ENCODE results near the gene EEIG2.
A peak's percentile ranks its signal among the peaks of the same experiment; 100 is the strongest.
"Not testable (repeated sequence)": the region's sequence is repeated elsewhere in the genome, so short reads cannot be mapped to it uniquely, and the experiment has no call there.

EEIG2 gene

DNA sequence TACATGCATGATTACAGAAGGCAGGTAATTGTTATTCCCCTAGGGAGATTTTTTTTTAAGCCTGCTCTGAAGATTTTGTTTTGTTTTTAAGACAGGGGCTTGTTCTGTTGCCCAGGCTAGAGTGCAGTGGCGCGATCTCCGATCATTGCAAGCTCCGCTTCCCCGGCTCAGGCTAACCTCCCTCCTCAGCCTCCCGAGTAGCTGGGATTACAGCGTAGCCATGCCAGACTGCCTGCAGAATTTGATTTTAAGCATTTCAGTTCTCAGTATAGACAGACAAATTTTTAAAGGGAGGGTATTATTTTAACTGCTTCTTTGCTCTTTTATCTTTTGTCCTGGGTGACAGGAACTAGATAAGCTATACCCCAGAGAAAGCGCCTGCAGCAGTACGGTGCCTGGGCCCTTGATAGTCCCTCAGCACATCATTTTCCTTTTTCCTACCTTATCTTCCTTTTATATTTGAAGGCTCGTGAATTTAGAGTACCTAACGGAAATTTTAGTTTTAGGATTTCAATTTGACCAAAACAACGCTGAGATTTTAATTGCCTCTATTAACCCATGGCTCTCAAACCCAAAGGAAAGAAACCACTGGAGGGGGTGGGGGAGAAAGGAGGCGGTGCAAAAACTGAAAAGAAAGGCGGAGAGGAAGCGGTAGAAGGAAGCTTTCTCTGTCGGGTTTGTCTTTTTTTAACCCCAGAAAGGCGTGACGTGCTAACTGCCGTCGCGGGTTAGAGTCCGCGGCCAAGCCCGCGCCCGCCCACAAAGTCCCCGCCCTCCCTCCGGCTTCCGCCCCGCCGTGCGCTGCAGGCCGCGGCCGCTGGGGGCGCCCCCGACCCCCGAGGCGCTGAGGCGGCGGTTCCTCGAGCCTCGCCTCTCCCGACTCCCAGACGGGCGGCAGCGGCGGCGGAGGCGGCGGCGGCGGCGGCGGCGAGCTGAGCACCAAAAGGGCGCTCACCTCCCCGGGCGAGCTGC is at the start of gene EEIG2:
EEIG2 (plus strand) TSS at position 886 of the 972 bp plus-strand sequence. CDS start 329 bp downstream, outside the sequence.
- peak; percentile 87 for DNase-seq (ENCODE audit: low read depth)

DNA sequence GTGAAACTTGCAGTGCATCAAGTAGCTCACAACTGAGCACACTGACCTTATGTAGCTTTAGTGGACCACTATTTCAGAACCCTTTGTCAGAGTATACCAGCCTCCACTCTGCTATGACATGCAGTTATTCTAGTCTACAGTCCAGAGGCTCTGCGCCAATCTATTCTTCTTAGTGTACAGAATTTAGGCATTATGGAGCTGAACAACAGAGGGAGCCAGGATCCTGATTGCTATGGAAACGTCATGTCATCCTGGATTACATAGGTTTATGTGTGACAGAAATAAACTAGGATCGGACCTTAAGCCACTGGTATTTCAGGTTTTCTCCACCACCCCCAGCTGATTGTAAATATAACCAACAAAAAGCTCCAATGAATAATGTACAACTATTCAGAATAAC is 48.1 kb upstream of the EEIG2 start:
- DNase-seq (ENCODE audit: low read depth): no peak

- peak; percentile 51 for DNase-seq (ENCODE audit: low read depth)
These were observed 47.5 kb upstream of the EEIG2 start for GRCh38 chr1:108512239-108513043.

- no peak for DNase-seq (ENCODE audit: low read depth)
These were observed 46.9 kb upstream of the EEIG2 start for GRCh38 chr1:108513044-108513415.

- DNase-seq (ENCODE audit: low read depth): not testable (repeated sequence)
These were observed 46.0 kb upstream of the EEIG2 start for GRCh38 chr1:108513914-108514313.

DNA sequence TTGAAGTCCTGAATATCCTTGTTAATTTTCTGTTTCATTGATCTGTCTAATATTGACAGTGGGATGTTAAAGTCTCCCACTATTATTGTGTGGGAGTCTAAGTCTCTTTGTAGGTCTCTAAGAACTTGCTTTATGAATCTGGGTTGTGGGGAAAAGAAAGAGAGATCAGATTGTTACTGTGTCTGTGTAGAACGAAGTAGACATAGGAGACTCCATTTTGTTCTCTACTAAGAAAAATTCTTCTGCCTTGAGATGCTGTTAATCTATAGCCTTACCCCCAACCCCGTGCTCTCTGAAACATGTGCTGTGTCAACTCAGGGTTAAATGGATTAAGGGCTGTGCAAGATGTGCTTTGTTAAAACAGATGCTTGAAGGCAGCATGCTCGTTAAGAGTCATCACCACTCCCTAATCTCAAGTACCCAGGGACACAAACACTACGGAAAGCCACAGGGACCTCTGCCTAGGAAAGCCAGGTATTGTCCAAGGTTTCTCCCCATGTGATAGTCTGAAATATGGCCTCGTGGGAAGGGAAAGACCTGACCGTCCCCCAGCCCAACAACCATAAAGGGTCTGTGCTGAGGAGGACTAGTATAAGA is 42.5 kb upstream of the EEIG2 start:
- not testable (repeated sequence) for DNase-seq (ENCODE audit: low read depth)

GRCh38 chr1:108521990-108522393 is 37.9 kb upstream of the EEIG2 start:
- no peak for DNase-seq (ENCODE audit: low read depth)

DNA sequence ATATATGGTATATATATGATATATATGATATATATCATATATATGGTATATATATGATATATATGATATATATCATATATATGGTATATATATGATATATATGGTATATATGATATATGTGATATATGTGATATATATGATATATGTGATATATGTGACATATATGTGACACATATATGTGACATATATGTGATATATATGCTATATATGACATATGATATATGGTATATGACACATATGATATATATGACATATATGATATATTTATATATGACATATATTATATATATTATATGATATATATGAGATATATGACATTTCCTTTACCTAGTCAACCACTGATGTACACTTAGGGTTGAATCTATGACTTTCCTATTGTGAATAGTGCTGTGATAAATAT is 36.1 kb upstream of the EEIG2 start:
- DNase-seq (ENCODE audit: low read depth): no peak

DNA sequence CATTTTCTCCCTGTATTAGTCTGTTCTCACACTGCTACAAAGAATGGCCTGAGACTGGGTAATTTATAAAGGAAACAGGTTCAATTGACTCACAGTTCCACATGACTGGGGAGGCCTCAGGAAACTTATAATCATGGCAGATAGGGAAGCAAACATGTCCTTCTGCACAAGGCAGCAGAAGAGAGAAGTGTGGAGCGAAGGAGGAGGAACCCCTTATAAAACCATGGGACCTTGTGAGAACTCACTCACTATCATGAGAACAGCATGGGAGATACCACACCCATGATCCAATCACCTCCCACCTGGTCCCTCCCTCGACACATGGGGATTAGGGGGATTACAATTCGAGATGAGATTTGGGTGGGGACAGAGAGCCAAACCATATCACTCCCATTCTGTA is 35.2 kb upstream of the EEIG2 start:
- no peak for DNase-seq (ENCODE audit: low read depth)

DNA sequence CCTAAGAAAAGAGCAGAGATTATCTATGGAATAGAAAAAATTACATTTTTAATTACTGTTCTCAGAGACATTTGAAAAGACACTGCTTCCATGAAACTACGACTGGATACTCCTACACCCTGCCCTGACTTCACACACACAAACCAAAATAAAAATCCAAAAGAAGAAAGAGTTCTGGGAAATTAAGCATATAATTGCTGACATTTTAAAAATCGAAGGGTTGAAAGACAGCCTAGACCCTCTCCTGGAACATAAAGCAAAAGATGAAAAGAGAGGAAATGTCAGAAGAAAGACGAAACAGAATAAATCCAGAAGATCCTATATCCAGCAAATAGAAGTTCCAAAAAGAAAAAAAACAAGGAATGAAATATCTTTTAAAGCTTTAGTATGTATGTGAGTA is 32.8 kb upstream of the EEIG2 start:
- DNase-seq (ENCODE audit: low read depth): no peak

DNA sequence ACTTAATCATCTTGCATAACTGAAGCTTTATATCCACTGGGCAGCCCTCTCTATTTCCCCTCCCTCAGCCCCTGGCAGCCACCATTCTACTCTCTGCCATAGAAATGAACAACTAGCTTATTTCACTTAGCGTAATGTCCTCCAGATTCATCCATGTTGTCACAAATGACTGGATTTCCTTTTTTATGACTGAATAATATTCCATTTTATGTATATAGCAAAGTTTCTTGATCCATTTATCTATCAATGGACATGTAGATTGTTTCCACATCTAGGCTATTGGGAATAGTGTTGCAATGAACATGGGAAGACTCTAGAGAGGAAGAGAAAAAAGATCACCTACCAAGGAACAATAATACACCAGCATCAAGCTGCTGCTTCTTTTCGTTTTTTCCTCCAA is 32.1 kb upstream of the EEIG2 start:
- no peak for DNase-seq (ENCODE audit: low read depth)

DNA sequence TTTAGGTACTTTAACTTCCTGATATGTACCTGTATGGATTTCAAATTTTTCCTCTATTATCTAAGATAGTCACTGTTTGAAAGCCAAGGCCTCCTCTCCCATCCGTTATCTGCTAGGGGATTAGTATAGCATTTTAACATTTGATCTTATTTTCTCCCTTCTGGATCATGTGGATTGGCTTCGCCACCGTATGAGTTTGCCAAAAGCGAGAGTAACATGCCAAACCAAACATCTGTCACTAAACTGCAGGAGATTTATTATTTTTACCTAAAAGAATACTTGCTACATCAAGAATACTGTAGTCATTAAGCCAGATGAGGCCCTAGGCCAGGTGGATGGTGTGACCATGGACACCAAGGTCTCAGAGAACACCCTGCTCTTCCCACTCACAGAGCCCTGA is 28.5 kb upstream of the EEIG2 start:
- no peak for DNase-seq (ENCODE audit: low read depth)

- no peak for DNase-seq (ENCODE audit: low read depth)
These were observed 27.2 kb upstream of the EEIG2 start for GRCh38 chr1:108532730-108533129.

DNA sequence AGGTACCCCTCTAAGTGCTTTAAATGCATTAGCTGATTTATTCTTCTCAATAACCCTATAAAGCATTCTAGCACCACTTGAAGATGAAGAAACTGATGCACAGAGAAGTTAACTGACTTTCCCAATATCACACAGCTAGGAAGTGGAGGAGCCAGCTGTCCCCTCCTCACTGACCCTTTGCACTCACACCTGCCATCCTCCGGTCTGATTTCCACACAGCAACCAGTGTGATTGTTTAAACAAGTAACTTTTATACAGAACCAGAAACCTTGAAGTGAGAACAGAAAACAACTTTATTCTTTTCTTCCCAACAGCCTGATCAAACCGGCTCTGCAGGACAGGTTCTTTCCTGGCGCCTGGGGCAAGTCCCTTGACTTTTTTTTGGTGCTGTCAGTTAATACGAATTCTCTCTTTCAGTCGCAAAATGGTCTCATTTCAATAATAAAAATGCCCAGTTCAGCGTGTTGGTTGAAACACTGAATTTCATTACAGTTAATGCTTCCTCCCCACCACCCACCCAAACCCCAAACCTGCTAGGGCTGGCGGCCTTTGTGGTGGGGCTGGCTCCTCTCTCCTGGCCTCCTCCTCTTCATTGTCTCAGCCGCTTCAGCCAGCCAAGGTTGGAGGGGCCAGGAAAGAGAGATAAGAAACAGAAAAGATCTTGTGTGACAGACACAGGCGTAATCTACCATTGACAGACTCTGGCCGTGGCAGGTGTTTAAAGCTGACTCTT is 26.4 kb upstream of the EEIG2 start:
- no peak for DNase-seq (ENCODE audit: low read depth)

DNA sequence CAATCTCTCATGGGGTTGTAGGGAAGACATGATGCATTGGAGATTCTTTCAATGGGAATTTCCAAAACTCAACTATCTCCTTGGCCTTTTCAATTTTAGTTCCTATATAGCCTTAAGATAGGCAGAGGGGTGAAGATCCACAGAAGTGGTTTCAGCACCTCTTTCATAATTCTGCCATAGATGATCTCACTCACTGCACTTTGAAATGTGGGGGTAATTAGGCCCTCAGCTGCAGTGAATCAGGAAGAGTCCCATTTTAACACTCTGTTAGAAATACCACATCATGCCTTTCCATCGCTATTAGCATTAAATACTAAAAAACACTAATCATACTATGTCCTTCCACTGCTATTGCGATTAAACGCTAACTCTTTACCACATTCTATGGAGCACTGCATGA is 25.1 kb upstream of the EEIG2 start:
- no peak for DNase-seq (ENCODE audit: low read depth)

GRCh38 chr1:108535315-108535897 is 24.5 kb upstream of the EEIG2 start:
- not testable (repeated sequence) for DNase-seq (ENCODE audit: low read depth)

- DNase-seq (ENCODE audit: low read depth): not testable (repeated sequence)
These were observed 23.9 kb upstream of the EEIG2 start for GRCh38 chr1:108536021-108536420.

DNA sequence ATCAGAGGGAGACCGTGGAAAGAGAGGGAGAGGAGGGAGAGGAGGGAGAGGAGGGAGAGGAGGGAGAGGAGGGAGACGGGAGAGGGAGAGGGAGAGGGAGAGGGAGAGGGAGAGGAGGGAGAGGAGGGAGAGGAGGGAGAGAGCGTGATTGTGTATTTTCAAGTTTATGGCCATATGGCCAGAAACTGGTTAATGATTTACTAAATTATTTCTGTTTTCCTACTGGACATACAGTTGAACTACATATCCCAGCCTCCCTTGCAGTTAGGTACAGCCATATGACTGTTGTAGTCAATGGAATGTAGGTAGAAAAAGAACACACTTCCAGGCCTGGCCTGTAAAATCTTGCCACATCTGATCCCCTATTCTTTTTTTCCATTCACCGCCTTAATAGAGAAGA is 23.1 kb upstream of the EEIG2 start:
- DNase-seq (ENCODE audit: low read depth): not testable (repeated sequence)

DNA sequence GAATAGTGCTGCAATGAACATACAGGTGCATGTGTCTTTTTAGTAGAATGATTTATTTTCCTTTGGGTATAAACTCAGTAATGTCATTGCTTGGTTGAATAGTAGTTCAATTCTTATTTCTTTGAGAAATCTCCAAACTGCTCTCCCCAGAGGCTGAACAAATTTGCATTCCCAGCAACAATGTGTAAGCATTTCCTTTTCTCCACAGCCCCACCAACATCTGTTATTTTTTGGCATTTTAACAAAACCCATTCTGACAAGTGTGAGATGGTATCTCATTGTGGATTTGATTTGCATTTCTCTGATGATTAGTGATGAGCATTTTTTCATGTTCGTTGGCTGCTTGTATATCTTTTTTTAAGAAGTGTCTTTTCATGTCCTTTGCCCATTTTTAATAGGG is 21.9 kb upstream of the EEIG2 start:
- no peak for DNase-seq (ENCODE audit: low read depth)

- no peak for DNase-seq (ENCODE audit: low read depth)
These were observed 18.9 kb upstream of the EEIG2 start for GRCh38 chr1:108540977-108541376.

GRCh38 chr1:108541861-108542260 is 18.0 kb upstream of the EEIG2 start:
- DNase-seq (ENCODE audit: low read depth): no peak
